Glomerular visceral epithelial cell (primary cell): Measurements from ENCODE around the gene NPHP4.

Experiments used
- DNase-seq: peaks from one replicate; pipeline ENCODE4 v3.0.0-alpha.2; 2016; ENCODE audit errors: extremely low spot score

Gene NPHP4

GRCh38 chr1:5992026-5992813 lies at the start of gene NPHP4:
Gene NPHP4, minus strand, starts transcription at chr1:5992425. Its CDS starts 6,136 bp downstream, at chr1:5986289.
- peak; percentile 100 for DNase-seq

DNA sequence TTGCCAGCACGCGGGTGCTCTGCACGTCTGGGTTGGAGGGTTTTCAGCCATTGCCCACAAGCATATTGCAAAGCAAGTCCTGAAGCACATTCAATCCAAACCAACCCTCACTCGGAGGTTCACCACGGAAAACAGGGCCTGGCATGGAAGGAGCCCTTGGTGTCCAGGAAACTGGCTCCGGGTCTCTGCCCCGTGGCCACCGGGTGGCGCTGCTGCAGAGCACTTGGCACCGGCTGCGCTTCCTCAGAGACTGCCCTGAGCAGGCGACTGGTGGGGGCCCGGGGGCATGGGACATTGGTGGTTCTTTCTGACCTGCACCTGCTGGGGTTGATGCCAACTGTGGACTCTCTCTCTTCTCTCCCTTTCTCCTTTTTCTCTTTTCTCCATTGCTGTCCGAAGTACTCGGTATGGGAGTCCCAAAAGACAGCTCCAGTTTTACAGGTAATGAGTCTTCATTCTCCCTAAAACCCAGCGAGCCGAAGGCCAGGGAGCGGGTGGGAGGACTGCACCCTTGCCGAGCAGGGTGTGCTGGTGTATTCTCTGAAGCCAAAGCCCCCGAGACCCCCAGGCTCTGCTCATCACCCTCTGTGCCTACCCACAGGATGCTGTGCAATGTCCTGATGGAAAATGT lies 49.3 kb upstream of the NPHP4 start:
- DNase-seq = no peak

DNA sequence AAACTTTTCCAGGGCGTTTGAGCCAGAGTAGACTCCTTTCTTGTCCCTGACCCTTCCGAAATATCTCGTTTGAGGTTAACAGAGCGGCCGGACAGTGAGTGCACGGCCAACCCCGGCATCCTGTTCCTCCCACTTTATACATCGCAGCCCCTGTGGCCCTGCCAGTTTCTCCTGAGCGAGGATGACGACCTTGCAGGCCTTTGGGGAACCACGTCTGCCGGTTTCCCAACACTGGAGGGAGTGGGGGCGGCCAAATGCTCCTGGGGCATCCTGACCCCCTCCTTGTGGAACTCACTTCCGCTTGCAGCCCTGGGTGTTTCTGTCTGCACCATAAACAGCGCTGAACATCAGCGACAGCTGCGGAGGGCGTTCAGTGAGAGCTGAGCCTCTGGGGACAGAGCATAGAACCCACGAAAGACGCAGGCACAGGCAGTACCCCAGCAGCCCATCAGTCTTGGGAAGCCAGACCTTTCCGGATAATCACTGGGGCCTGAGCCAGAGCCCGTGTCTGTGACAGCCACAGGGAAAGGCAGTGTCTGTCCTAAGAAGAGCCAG lies 48.7 kb upstream of the NPHP4 start:
- no peak for DNase-seq

DNA sequence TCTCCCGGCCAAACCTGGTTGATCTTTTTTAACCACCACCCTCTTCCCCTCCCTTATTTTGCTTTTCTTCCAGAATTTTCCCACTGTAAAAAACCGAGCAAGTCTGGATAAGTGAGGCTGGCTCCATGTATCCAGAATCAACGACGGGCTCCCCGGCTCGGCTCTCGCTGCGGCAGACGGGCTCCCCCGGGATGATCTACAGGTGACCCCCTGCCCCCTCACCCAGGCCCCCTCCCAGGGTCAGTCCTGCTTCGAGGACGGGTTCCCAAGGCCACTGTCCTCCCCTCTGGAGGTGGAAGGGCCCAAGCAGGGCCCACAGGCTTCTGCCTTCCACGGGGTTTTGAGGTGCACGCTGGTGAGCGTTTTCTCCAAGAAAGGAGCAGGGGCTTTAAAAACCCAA lies 48.2 kb upstream of the NPHP4 start:
- DNase-seq = no peak

- no peak for DNase-seq
These were observed 46.8 kb upstream of the NPHP4 start for GRCh38 chr1:6039031-6039430.

- no peak for DNase-seq
These were observed 46.4 kb upstream of the NPHP4 start for GRCh38 chr1:6038603-6039002.

- DNase-seq = peak; percentile 13
These were observed 45.1 kb upstream of the NPHP4 start for GRCh38 chr1:6037338-6037762.

DNA sequence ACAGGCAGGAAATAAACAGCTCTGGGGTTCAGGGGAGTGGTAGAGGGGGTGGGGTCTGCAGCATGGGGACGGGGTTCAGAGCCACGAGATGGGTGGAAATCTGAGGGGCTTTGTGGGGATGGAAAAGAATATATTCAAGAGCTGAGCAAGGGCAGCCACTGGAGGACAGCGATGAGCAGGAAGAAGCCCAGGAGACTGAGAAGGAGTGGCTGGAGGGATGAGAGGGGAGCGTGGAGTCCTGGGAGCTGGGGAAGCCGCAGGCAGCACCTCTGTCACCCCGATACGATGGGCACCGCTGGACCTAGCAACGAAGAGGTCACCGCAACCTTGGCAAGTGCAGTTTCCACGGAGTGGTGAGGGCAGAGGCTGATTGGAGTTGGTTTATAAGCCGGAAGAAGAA lies 43.5 kb upstream of the NPHP4 start:
- no peak for DNase-seq

GRCh38 chr1:6035303-6035702 lies 43.1 kb upstream of the NPHP4 start:
- no peak for DNase-seq

DNA sequence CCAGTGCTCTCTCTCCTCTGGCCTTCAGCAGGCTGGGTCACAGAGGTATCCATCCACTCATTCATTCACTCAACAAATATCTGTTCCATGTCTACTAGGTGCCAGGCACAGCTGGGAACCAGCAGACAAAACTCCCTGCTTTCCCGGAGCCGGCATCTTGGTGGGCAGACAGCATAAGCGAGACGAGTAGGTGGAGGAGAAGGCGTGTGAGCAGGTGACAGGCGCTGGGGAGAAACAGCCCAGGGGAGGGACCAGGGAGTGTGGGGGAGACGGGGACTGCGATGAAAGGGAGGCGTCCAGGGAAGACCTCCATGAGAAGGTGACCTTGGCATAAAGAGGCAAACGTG lies 42.5 kb upstream of the NPHP4 start:
- no peak for DNase-seq

- peak; percentile 22 for DNase-seq
These were observed 41.9 kb upstream of the NPHP4 start for GRCh38 chr1:6033986-6034749.

GRCh38 chr1:6033124-6033523 lies 40.9 kb upstream of the NPHP4 start:
- DNase-seq = no peak

DNA sequence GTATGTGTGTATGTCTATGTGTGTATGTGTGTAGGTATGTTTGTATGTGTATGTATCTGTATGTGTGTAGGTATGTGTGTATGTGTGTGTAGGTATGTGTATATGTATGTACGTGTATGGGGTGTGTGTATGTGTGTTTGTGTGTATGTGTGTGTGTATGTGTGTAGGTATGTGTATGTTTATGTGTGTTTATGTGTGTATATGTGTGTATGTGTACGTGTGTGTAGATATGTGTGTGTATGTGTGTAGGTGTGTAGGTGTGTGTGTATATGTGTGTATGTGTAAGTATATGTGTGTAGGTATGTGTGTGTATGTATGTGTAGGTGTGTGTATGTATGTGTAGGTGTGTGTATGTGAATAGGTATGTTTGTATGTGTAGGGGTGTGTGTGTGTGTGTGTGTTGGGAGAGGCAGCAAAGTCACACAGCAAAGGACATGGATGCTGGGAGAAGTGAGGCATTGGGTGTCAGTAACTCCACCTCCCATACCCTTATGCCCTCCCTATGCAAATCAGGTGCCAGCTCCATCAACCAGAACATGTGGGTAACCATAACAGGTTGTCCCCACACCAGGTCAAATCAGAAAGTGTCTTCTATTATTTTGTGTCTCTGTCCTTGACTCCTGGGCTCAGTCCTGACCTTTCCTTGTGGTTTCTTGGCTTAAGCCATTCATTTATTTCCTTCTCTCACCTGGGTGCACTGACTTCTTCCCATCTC lies 38.5 kb upstream of the NPHP4 start:
- no peak for DNase-seq

GRCh38 chr1:6030132-6030531 lies 37.9 kb upstream of the NPHP4 start:
- DNase-seq = no peak

DNA sequence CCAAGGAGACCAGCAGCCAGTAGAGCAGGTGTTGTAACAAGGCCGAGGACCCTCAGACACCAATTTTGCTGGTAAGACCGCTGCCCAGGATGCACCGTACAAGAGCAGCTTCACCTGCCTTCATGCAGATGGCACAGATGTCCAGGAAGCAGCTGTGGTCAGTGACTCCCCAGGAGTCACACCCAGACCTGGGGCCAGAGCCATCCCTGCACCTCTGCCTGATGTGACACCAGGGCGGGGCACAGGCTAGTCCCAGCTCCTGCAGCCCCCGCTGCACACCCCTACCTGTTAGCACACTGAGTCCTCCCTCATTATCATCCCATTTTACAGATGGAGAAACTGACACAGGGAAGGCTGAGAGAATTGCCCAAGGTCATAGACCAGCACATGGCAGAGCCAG lies 37.1 kb upstream of the NPHP4 start:
- DNase-seq = no peak

GRCh38 chr1:6028042-6028850 lies 36.0 kb upstream of the NPHP4 start:
- no peak for DNase-seq

DNA sequence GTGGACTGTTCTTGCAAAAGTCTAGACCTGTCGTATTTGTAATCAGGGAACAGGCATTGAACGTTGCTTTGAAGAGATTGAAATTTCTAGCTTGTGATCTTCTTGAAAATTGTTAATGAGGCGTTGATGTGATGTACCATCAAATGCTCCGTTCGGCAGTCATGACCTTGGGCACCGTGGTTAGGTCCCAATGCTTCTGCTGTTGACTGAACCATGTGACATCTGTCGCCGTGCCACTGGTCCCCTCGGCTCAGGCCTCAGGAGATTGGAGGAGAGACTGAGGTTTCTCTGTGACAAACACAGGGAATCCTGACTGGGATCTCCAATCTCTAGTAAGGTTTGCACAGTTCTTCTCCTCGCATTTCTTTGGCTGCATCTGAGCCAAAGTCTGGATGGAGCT lies 35.4 kb upstream of the NPHP4 start:
- DNase-seq = no peak

- peak; percentile 74 for DNase-seq
These were observed 34.0 kb upstream of the NPHP4 start for GRCh38 chr1:6026095-6026809.

GRCh38 chr1:6025269-6026094 lies 33.3 kb upstream of the NPHP4 start:
- peak; percentile 29 for DNase-seq
